ENCODE data around the gene GARS1. TPM values are rescaled to one million over a fixed set of nuclear protein-coding genes. Genes with fewer than 3 reads are reported as not detected.

Gene GARS1
- total and polyA plus RNA-seq, 2 experiments from 2014 or later: 313 to 471 TPM

DNA sequence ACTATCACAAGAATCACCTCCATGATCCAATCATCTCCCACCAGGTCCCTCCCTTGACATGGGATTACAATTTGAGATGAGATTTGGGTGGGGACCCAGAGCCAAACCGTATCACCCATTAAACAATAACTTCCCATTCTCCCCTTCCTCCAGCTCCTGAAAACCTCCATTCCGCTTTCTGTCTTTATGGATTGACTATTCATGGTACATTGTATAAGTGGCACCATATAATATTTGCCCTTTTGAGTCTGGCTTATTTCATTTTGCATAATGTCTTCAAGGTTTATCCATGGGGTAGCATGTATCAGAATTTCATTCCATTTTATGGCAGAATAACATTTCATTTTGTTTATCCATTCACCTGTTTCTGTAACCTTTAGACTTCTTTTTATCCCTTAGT, 39.2 kb upstream of the GARS1 start:
- WGBS, 2 experiments (ENCODE audit: low coverage in 1 of 2, low lambda C conversion rate in 2 of 2, missing lambda C conversion rate in 2 of 2): 93 to 99% methylated on average over 2 of the region's 2 CpGs
- H3K4me2 ChIP-seq (ENCODE audit: unreplicated experiment): no peak overlapping the region
- 0 out of 2 replicates have a peak, but pooled peaks cover 8% of the 10 kb centered on the region for H3F3A ChIP-seq (ENCODE audit: insufficient read depth)
- H3K27ac ChIP-seq: no peak overlapping the region
- no peaks in the 10 kb centered on the region for H4K20me1 ChIP-seq (ENCODE audit: insufficient read depth)
- H3K9me3 ChIP-seq (ENCODE audit: low read depth): no peaks in the 10 kb centered on the region
- TF ChIP-seq EZH2phosphoT487 (IDR thresholded peaks at IDR 0.05; ENCODE audit: insufficient read depth, low read depth) (no peak), EZH2 (IDR thresholded peaks at IDR 0.05; ENCODE audit: insufficient read depth, poor library complexity, severe bottlenecking) (no peak)
- H3K4me1 ChIP-seq (ENCODE audit: insufficient read depth): no peaks in the 10 kb centered on the region; the same call in 1 of the 2 replicates
- no peak overlapping the region for H3K9ac ChIP-seq
- H3K79me2 ChIP-seq (ENCODE audit: insufficient read depth): no peaks in the 10 kb centered on the region
- peaks cover 4% of the 10 kb centered on the region; the same call in 1 of the 2 replicates for H3K36me3 ChIP-seq (ENCODE audit: low read depth)
- in situ Hi-C loops (cut with MboI): loop anchor here (5.0 kb wide), 1 partner anchor 278 kb away; no protein-coding TSS in a partner anchor
- no peaks in the 10 kb centered on the region for H3K27me3 ChIP-seq (replicated peaks; ENCODE audit: insufficient read depth)
- no peak for DNase-seq
- no peak overlapping the region for H2AFZ ChIP-seq
- no peaks in the 10 kb centered on the region for H3K9me2 ChIP-seq (ENCODE audit: insufficient read depth)
- H3K4me3 ChIP-seq: no peak overlapping the region

DNA sequence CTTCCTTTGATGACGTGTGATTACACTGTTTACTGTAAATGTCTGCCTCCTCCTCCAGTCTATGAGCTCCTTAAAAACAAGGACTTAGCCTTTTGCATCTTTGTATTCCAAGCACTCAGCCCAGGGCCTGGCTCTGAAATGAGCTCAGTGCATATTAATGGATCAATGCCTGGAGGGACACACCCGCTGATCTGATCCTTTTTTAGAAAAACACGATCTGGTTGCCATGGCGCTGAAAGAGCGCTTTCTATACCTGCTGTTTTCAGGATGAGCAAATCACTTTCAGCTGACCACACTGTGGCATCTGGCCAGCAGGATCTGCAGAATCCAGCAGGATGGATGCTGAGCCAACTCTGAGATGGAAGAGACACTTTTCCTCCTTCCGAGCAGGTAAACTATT, 37.8 kb upstream of the GARS1 start:
- Histone ChIP-seq H3K4me3 (no peak overlapping the region), H3K27me3 (replicated peaks; ENCODE audit: insufficient read depth) (no peaks in the 10 kb centered on the region), H4K20me1 (ENCODE audit: insufficient read depth) (no peaks in the 10 kb centered on the region), H3K79me2 (ENCODE audit: insufficient read depth) (no peaks in the 10 kb centered on the region), H3F3A (ENCODE audit: insufficient read depth) (no peaks in the 10 kb centered on the region), H3K36me3 (ENCODE audit: low read depth) (peaks cover 4% of the 10 kb centered on the region; the same call in 1 of the 2 replicates), H2AFZ (no peak overlapping the region), H3K4me2 (ENCODE audit: unreplicated experiment) (no peak overlapping the region), H3K9me2 (ENCODE audit: insufficient read depth) (no peaks in the 10 kb centered on the region), H3K9me3 (ENCODE audit: low read depth) (no peaks in the 10 kb centered on the region), H3K27ac (no peak overlapping the region), H3K9ac (no peak overlapping the region), H3K4me1 (ENCODE audit: insufficient read depth) (no peaks in the 10 kb centered on the region)
- no peak for DNase-seq
- no peak for TF ChIP-seq EZH2 (IDR thresholded peaks at IDR 0.05; ENCODE audit: insufficient read depth, poor library complexity, severe bottlenecking)
- in situ Hi-C loops (cut with MboI): loop anchor here (5.0 kb wide), 1 partner anchor 280 kb away; no protein-coding TSS in a partner anchor
- 65 to 66% methylated on average over 6 of the region's 6 CpGs for WGBS, 2 experiments (ENCODE audit: low coverage in 1 of 2, low lambda C conversion rate in 2 of 2, missing lambda C conversion rate in 2 of 2)

DNA sequence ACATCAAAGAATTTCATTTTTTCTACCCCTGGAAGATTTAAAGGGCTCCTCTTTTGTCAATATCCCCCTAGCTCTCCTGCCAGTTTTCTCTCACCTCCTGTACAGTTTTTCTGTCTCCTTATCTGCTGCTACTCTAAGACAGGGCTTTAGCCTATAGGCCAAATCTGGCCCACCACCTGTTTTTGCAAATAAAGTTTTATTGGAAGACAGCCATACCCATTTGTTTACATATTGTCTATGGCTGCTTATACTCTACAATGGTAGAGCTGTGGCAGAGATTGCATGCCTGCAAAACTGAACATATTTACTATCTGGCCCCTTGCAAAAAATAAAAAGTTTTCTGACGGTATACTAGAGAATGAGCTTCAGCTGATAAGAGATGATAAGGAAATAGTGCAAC, 37.4 kb upstream of the GARS1 start:
- Histone ChIP-seq H3K9me2 (ENCODE audit: insufficient read depth) (no peaks in the 10 kb centered on the region), H3K27me3 (replicated peaks; ENCODE audit: insufficient read depth) (no peaks in the 10 kb centered on the region), H3K79me2 (ENCODE audit: insufficient read depth) (no peaks in the 10 kb centered on the region), H2AFZ (no peak overlapping the region), H3K4me2 (ENCODE audit: unreplicated experiment) (no peak overlapping the region), H3K9ac (no peak overlapping the region), H3K36me3 (ENCODE audit: low read depth) (peaks cover 4% of the 10 kb centered on the region; the same call in 1 of the 2 replicates), H3K4me3 (no peak overlapping the region), H3K9me3 (ENCODE audit: low read depth) (no peaks in the 10 kb centered on the region), H3F3A (ENCODE audit: insufficient read depth) (no peaks in the 10 kb centered on the region), H3K27ac (no peak overlapping the region), H3K4me1 (ENCODE audit: insufficient read depth) (no peaks in the 10 kb centered on the region), H4K20me1 (ENCODE audit: insufficient read depth) (no peaks in the 10 kb centered on the region)
- in situ Hi-C loops (cut with MboI): loop anchor here (5.0 kb wide), 1 partner anchor 280 kb away; no protein-coding TSS in a partner anchor
- WGBS, 2 experiments (ENCODE audit: low coverage in 1 of 2, low lambda C conversion rate in 2 of 2, missing lambda C conversion rate in 2 of 2): 98 to 100% methylated on average over 1 of the region's 1 CpG
- no peak for DNase-seq
- TF ChIP-seq EZH2 (IDR thresholded peaks at IDR 0.05; ENCODE audit: insufficient read depth, poor library complexity, severe bottlenecking) (no peak), EZH2phosphoT487 (IDR thresholded peaks at IDR 0.05; ENCODE audit: insufficient read depth, low read depth) (no peak)

DNA sequence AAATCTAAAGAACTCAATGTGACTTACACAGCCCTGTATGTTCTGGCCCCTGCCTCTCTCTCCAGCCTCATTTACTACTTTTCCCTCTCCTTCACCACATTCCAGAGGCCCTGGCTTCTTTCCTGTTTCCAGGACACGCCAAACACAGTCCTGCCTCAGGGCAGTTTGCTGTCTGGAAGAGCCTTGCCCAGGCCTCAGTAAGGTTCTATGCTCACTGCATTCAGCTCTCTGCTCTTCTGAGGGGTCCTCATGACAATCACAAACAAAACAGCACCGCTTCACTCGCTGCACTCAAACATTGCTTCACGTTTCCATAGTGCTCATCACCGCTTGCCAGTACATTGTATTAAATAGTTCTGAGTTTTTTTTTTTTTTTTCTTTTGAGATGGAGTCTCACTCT, 35.1 kb upstream of the GARS1 start:
- Histone ChIP-seq H3K9me2 (ENCODE audit: insufficient read depth) (no peaks in the 10 kb centered on the region), H3K27ac (no peak overlapping the region), H3K9ac (no peak overlapping the region), H3K4me1 (ENCODE audit: insufficient read depth) (no peaks in the 10 kb centered on the region), H3F3A (ENCODE audit: insufficient read depth) (no peaks in the 10 kb centered on the region), H3K79me2 (ENCODE audit: insufficient read depth) (no peaks in the 10 kb centered on the region), H3K4me2 (ENCODE audit: unreplicated experiment) (no peak overlapping the region), H3K27me3 (replicated peaks; ENCODE audit: insufficient read depth) (no peaks in the 10 kb centered on the region), H2AFZ (no peak overlapping the region), H4K20me1 (ENCODE audit: insufficient read depth) (no peaks in the 10 kb centered on the region), H3K36me3 (ENCODE audit: low read depth) (no peaks in the 10 kb centered on the region), H3K9me3 (ENCODE audit: low read depth) (no peaks in the 10 kb centered on the region), H3K4me3 (no peak overlapping the region)
- TF ChIP-seq EZH2phosphoT487 (IDR thresholded peaks at IDR 0.05; ENCODE audit: insufficient read depth, low read depth): no peak
- no peak for TF ChIP-seq EZH2 (IDR thresholded peaks at IDR 0.05; ENCODE audit: insufficient read depth, poor library complexity, severe bottlenecking)
- 81 to 86% methylated on average over 5 of the region's 5 CpGs for WGBS, 2 experiments (ENCODE audit: low coverage in 1 of 2, low lambda C conversion rate in 2 of 2, missing lambda C conversion rate in 2 of 2)
- in situ Hi-C loops (cut with MboI): loop anchor here (5.0 to 10.0 kb wide), 2 partner anchors 282 to 395 kb away; no protein-coding TSS in a partner anchor
- peak; percentile 30 for DNase-seq
